Gastrocnemius medialis (tissue), 4 donors: ENCODE results near the gene PSMB8. TPM values are rescaled to one million over a fixed set of nuclear protein-coding genes. Genes with fewer than 3 reads are reported as not detected.

Experiments
- ATAC-seq, 2 donors: fragments of 150-250 bp; one replicate each; pipeline ENCODE4 v1.9.1; 2016
- DNase-seq, 2 donors: peaks; one replicate each; pipeline ENCODE4 v3.0.0-alpha.2; 2019
- H3K27ac ChIP-seq, 4 donors: fragments of 200-600 bp; sonication (generic); 1 replicate in 1 of 4; 2 replicates in 3 of 4; pipeline ENCODE4 v1.5.1; 2016 to 2018; ENCODE audit warnings: mild to moderate bottlenecking in 2 of 4, moderate library complexity in 1 of 4
- H3K27me3 ChIP-seq, 3 donors: fragments of 200-600 bp; sonication (generic) in 2 of 3; 1 replicate in 1 of 3; 2 replicates in 2 of 3; pipeline versions ENCODE4 v1.5.1 to v1.6.0; 2016 to 2019; ENCODE audit warnings: mild to moderate bottlenecking in 1 of 3, moderate library complexity in 1 of 3
- H3K36me3 ChIP-seq, 2 donors: fragments of 200-600 bp; sonication (generic) in 1 of 2; one replicate each; pipeline ENCODE4 v1.5.1; 2017 to 2018
- H3K4me1 ChIP-seq, 2 donors: fragments of 200-600 bp; sonication (generic) in 1 of 2; one replicate each; pipeline ENCODE4 v1.5.1; 2016 to 2017; ENCODE audit warnings: mild to moderate bottlenecking in 2 of 2
- H3K4me3 ChIP-seq, 4 donors: fragments of 200-600 bp; sonication (generic) in 3 of 4; 1 replicate in 1 of 4; 2 replicates in 3 of 4; pipeline ENCODE4 v1.5.1; 2016 to 2019; ENCODE audit warnings: mild to moderate bottlenecking in 2 of 4
- H3K9me3 ChIP-seq, 3 donors: fragments of 200-600 bp; sonication (generic) in 2 of 3; 1 replicate in 1 of 3; 2 replicates in 2 of 3; pipeline ENCODE4 v1.5.1; 2016 to 2019
- CTCF ChIP-seq, 5 experiments: fragments of 450-650 bp in 3 of 5; fragments of 200-600 bp in 2 of 5; sonication (generic) in 2 of 5; IDR thresholded peaks in 4 of 5; conservative IDR thresholded peaks in 1 of 5; 1 replicate in 4 of 5; 2 replicates in 1 of 5; pipeline ENCODE4 v1.5.1; 2016 to 2019; ENCODE audit warnings: antibody characterized with exemption in 5 of 5, mild to moderate bottlenecking in 3 of 5, moderate library complexity in 3 of 5
- POLR2A ChIP-seq, 2 donors: fragments of 450-650 bp; IDR thresholded peaks; one replicate each; pipeline ENCODE4 v1.6.1; 2017; ENCODE audit warnings: antibody characterized with exemption in 2 of 2, mild to moderate bottlenecking in 2 of 2, moderate library complexity in 2 of 2
- in situ Hi-C, 4 donors: fragments of 200-750 bp; cut with MboI; loops; one replicate each; pipeline versions ENCODE4 v1.15.0 to v1.8.0; 2017; ENCODE audit warnings: low sequenced_read_pairs in 4 of 4
- intact Hi-C: fragments of 100-400 bp; cut with DNase I; formaldehyde crosslinking; loops from one replicate; pipeline ENCODE4 v1.15.1; 2023; ENCODE audit warnings: low total_unique reads
- total RNA-seq, 4 donors: library from RNA; depleted of rRNA; stranded (reverse); fragments of >200 nt; gene quantifications; one replicate each; pipeline versions ENCODE4 v1.1.0 to v1.2.3, GENCODE V29; 2016

PSMB8 gene
- total RNA-seq, 4 donors from 2014 or later, result 7.0 to 20.2 (median 9.2) TPM

GRCh38 chr6:32799168-32799567 is 44.7 kb downstream of the PSMB8 start:
- ATAC-seq (no peak), DNase-seq (no peak)
- no peak overlapping the region for H3K27ac ChIP-seq
- in situ Hi-C loops, result loop anchor here (5.0 to 25.0 kb wide), 4 partner anchors 377 to 562 kb away; no protein-coding TSS in a partner anchor
- no peaks in the 10 kb centered on the region for H3K36me3 ChIP-seq
- no peak overlapping the region for H3K4me3 ChIP-seq
- no peaks in the 10 kb centered on the region for H3K9me3 ChIP-seq
- TF ChIP-seq POLR2A (IDR thresholded peaks at IDR 0.05) (no peak), CTCF (IDR thresholded peaks at IDR 0.05 in 4 of 5, conservative IDR thresholded peaks at IDR 0.05 in 1 of 5) (no peak)
- H3K27me3 ChIP-seq, result peaks cover 9 to 13% (median 12%) of the 10 kb centered on the region in 3 donors
- intact Hi-C loops, result loop anchor here (5.0 kb wide), 1 partner anchor 552 kb away; no protein-coding TSS in a partner anchor
- H3K4me1 ChIP-seq, result no peaks in the 10 kb centered on the region

- H3K27me3 ChIP-seq, result peaks cover 9 to 13% (median 13%) of the 10 kb centered on the region in 3 donors
- no peak for TF ChIP-seq POLR2A (IDR thresholded peaks at IDR 0.05)
- TF ChIP-seq CTCF (IDR thresholded peaks at IDR 0.05 in 4 of 5, conservative IDR thresholded peaks at IDR 0.05 in 1 of 5), result peak; percentile 84 to 93 (median 87)
- intact Hi-C loops (loop anchor here (1.0 to 5.0 kb wide), 2 partner anchors 384 to 550 kb away; no protein-coding TSS in a partner anchor), in situ Hi-C loops (loop anchor here (5.0 to 25.0 kb wide), 4 partner anchors 375 to 560 kb away; no protein-coding TSS in a partner anchor)
- DNase-seq, result peak; percentile 12 to 55
- no peaks in the 10 kb centered on the region for H3K4me1 ChIP-seq
- no peaks in the 10 kb centered on the region for H3K9me3 ChIP-seq
- no peaks in the 10 kb centered on the region for H3K36me3 ChIP-seq
- peak; percentile 65 to 73 for ATAC-seq
- H3K4me3 ChIP-seq, result peak overlapping the region in 3 of 4 donors; percentile 17 to 37 (median 30)
- no peak overlapping the region for H3K27ac ChIP-seq
These were observed 46.7 kb downstream of the PSMB8 start for GRCh38 chr6:32796848-32797776.

- Histone ChIP-seq H3K4me3 (no peak overlapping the region), H3K27me3 (peaks cover 0 to 9% (median 6%) of the 10 kb centered on the region in 3 donors), H3K36me3 (no peaks in the 10 kb centered on the region), H3K27ac (no peak overlapping the region), H3K9me3 (no peaks in the 10 kb centered on the region), H3K4me1 (no peaks in the 10 kb centered on the region)
- in situ Hi-C loops (loop anchor here in 3 of 4 donors (10.0 to 25.0 kb wide), 2 partner anchors 380 to 557 kb away; no protein-coding TSS in a partner anchor), intact Hi-C loops (no loop called here)
- TF ChIP-seq CTCF (IDR thresholded peaks at IDR 0.05 in 4 of 5, conservative IDR thresholded peaks at IDR 0.05 in 1 of 5), result no peak
- no peak for TF ChIP-seq POLR2A (IDR thresholded peaks at IDR 0.05)
- no peak for DNase-seq
- ATAC-seq, result no peak
These were observed 49.3 kb downstream of the PSMB8 start for GRCh38 chr6:32794510-32794909.

- H3K36me3 ChIP-seq, result no peaks in the 10 kb centered on the region
- H3K27me3 ChIP-seq, result peaks cover 0 to 9% (median 6%) of the 10 kb centered on the region in 3 donors
- no peak overlapping the region for H3K27ac ChIP-seq
- no peaks in the 10 kb centered on the region for H3K4me1 ChIP-seq
- H3K9me3 ChIP-seq, result no peaks in the 10 kb centered on the region
- H3K4me3 ChIP-seq, result no peak overlapping the region
- intact Hi-C loops, result no loop called here
- ATAC-seq (no peak), DNase-seq (no peak)
- in situ Hi-C loops, result loop anchor here in 3 of 4 donors (10.0 to 25.0 kb wide), 2 partner anchors 378 to 556 kb away; no protein-coding TSS in a partner anchor
- TF ChIP-seq CTCF (IDR thresholded peaks at IDR 0.05 in 4 of 5, conservative IDR thresholded peaks at IDR 0.05 in 1 of 5) (no peak), POLR2A (IDR thresholded peaks at IDR 0.05) (no peak)
These were observed 50.9 kb downstream of the PSMB8 start for GRCh38 chr6:32792901-32793435.

Other genes with a start within 250 kb of the PSMB8 start
- gene HLA-DQA1, start 206.6 kb downstream of the PSMB8 start, total RNA-seq, result 1 to 10 TPM in 2 of 4 donors, under 1 TPM in 1, not detected in 1; 0.66 to 3.5 (median 1.5) TPM
- gene HLA-DQB1, start 177.4 kb downstream of the PSMB8 start, total RNA-seq, result 1 to 10 TPM in 2 of 4 donors, under 1 TPM in 2; 0.22 to 2.2 (median 0.91) TPM
- under 1 TPM in 1 of 4 donors, not detected in 3; 0.49 TPM for gene HLA-DQA2, start 102.7 kb downstream of the PSMB8 start, total RNA-seq
- gene HLA-DQB2, start 80.5 kb downstream of the PSMB8 start, total RNA-seq, result under 1 TPM in 2 of 4 donors, not detected in 2; 0.66 to 0.78 TPM
- under 1 TPM in 3 of 4 donors, not detected in 1; 0.22 to 0.72 (median 0.36) TPM for gene HLA-DOB, start 27.0 kb downstream of the PSMB8 start, total RNA-seq
- gene TAP2, start 5.3 kb downstream of the PSMB8 start, total RNA-seq, result 1 to 10 TPM; 2.5 to 7.1 (median 4.1) TPM
- 10 to 100 TPM; 13.2 to 26.7 (median 19.0) TPM for gene TAP1, start 9.7 kb upstream of the PSMB8 start, total RNA-seq
- 10 to 100 TPM in 1 of 4 donors, 1 to 10 TPM in 3; 1.4 to 11.3 (median 6.1) TPM for gene PSMB9, start 10.1 kb upstream of the PSMB8 start, total RNA-seq
- gene HLA-DMB, start 97.0 kb upstream of the PSMB8 start, total RNA-seq, result 1 to 10 TPM; 4.3 to 8.1 (median 5.6) TPM
- gene HLA-DMA, start 109.0 kb upstream of the PSMB8 start, total RNA-seq, result 10 to 100 TPM in 1 of 4 donors, 1 to 10 TPM in 3; 3.6 to 22.8 (median 6.3) TPM
- gene BRD2, start 124.5 kb upstream of the PSMB8 start, total RNA-seq, result 100 to 1,000 TPM in 1 of 4 donors, 10 to 100 TPM in 3; 62.5 to 108 (median 86.6) TPM
- 1 to 10 TPM in 2 of 4 donors, under 1 TPM in 2; 0.20 to 2.9 (median 0.86) TPM for gene HLA-DOA, start 165.5 kb upstream of the PSMB8 start, total RNA-seq
- gene HLA-DPA1, start 229.6 kb upstream of the PSMB8 start, total RNA-seq, result 10 to 100 TPM in 3 of 4 donors, 1 to 10 TPM in 1; 6.8 to 51.8 (median 23.4) TPM
- 10 to 100 TPM; 16.7 to 52.1 (median 23.5) TPM for gene HLA-DPB1, start 231.9 kb upstream of the PSMB8 start, total RNA-seq